Limb (tissue), 2 donors: ENCODE data around the gene MOB3B.

Source experiments
- DNase-seq, 2 donors: peaks; one replicate each; pipeline ENCODE4 v3.0.0-alpha.2; 2016; ENCODE audit errors: extremely low spot score in 2 of 2

Gene MOB3B

GRCh38 chr9:27529316-27530278 lies at the start of gene MOB3B:
MOB3B (minus strand) TSS chr9:27529814; CDS start chr9:27455550, 74,264 bp downstream.
- peak; percentile 82 to 93 for DNase-seq

- peak; percentile 90 to 92 for DNase-seq
These were observed 44.3 kb upstream of the MOB3B start for GRCh38 chr9:27573634-27574590.

- DNase-seq = peak in 1 of 2 donors; percentile 93
These were observed 43.5 kb upstream of the MOB3B start, which contains the start of gene C9orf72 for GRCh38 chr9:27572918-27573633. C9orf72 (minus strand) TSS chr9:27573481; CDS start chr9:27567120, 6,361 bp downstream.

- DNase-seq = peak in 1 of 2 donors; percentile 19
These were observed 42.9 kb upstream of the MOB3B start for GRCh38 chr9:27572566-27572917.

- no peak for DNase-seq
These were observed 42.4 kb upstream of the MOB3B start for GRCh38 chr9:27572061-27572460.

- DNase-seq = no peak
These were observed 41.4 kb upstream of the MOB3B start for GRCh38 chr9:27571011-27571410.

GRCh38 chr9:27569406-27569805 lies 39.8 kb upstream of the MOB3B start:
- DNase-seq = no peak

- no peak for DNase-seq
These were observed 36.5 kb upstream of the MOB3B start for GRCh38 chr9:27566118-27566517.

- no peak for DNase-seq
These were observed 36.1 kb upstream of the MOB3B start for GRCh38 chr9:27565696-27566095.

GRCh38 chr9:27564670-27565069 lies 35.1 kb upstream of the MOB3B start:
- DNase-seq = no peak

GRCh38 chr9:27563738-27564430 lies 34.3 kb upstream of the MOB3B start:
- DNase-seq = no peak

- DNase-seq = no peak
These were observed 32.1 kb upstream of the MOB3B start for GRCh38 chr9:27561685-27562084.

GRCh38 chr9:27560457-27560856 lies 30.8 kb upstream of the MOB3B start:
- DNase-seq = no peak

- no peak for DNase-seq
These were observed 28.7 kb upstream of the MOB3B start for GRCh38 chr9:27558307-27558706.

GRCh38 chr9:27556470-27556869 lies 26.9 kb upstream of the MOB3B start:
- DNase-seq = no peak

- no peak for DNase-seq
These were observed 25.1 kb upstream of the MOB3B start for GRCh38 chr9:27554712-27555111.

GRCh38 chr9:27549196-27549755 lies 19.7 kb upstream of the MOB3B start:
- peak in 1 of 2 donors; percentile 27 for DNase-seq

GRCh38 chr9:27548055-27548741 lies 18.6 kb upstream of the MOB3B start:
- peak in 1 of 2 donors; percentile 79 for DNase-seq

- DNase-seq = no peak
These were observed 15.9 kb upstream of the MOB3B start for GRCh38 chr9:27545471-27545870.

- no peak for DNase-seq
These were observed 12.9 kb upstream of the MOB3B start for GRCh38 chr9:27542508-27542907.
